HEK293 (cell line): Measurements from ENCODE around the gene KCNJ9.

Experiments
- ELK4 ChIP-seq: IDR thresholded peaks from 2 replicates; pipeline ENCODE4 v1.6.1; 2011; ENCODE audit warnings: mild to moderate bottlenecking, low read depth, low read length, borderline replicate concordance
- RBAK ChIP-seq: fragments of 450-650 bp; formaldehyde crosslinking; IDR thresholded peaks from 2 replicates; pipeline ENCODE4 v1.5.1; 2016; ENCODE audit warnings: missing biosample characterization, missing genetic modification characterization
- REST ChIP-seq: fragments of 450-650 bp; formaldehyde crosslinking; IDR thresholded peaks from 2 replicates; pipeline ENCODE4 v1.5.1; 2016; ENCODE audit warnings: missing biosample characterization, missing genetic modification characterization
- YY1 ChIP-seq: fragments of 450-650 bp; formaldehyde crosslinking; IDR thresholded peaks from 2 replicates; pipeline ENCODE4 v1.5.1; 2018; ENCODE audit warnings: missing biosample characterization, missing genetic modification characterization
- ZNF274 ChIP-seq, 2 experiments: fragments of 200-500 bp in 1 of 2; fragments of 450-650 bp in 1 of 2; sonication (Bioruptor generic) in 1 of 2; formaldehyde crosslinking in 1 of 2; IDR thresholded peaks; 2 replicates each; pipeline versions ENCODE4 v1.5.1 to v1.6.1; 2014 to 2016; ENCODE audit warnings: borderline replicate concordance in 1 of 2, inconsistent platforms in 1 of 2, low read length in 1 of 2, missing biosample characterization in 1 of 2, missing genetic modification characterization in 1 of 2
- ZNF514 ChIP-seq: fragments of 450-650 bp; formaldehyde crosslinking; IDR thresholded peaks from 2 replicates; pipeline ENCODE4 v1.5.1; 2016; ENCODE audit warnings: missing biosample characterization, missing genetic modification characterization
- ZNF596 ChIP-seq: fragments of 450-650 bp; IDR thresholded peaks from 2 replicates; pipeline ENCODE4 v1.5.0; 2018; ENCODE audit warnings: missing biosample characterization, mild to moderate bottlenecking, missing genetic modification characterization, moderate library complexity
- ZNF785 ChIP-seq: fragments of 450-650 bp; formaldehyde crosslinking; IDR thresholded peaks from 2 replicates; pipeline ENCODE4 v1.5.1; 2016; ENCODE audit warnings: missing biosample characterization, missing genetic modification characterization
- ZNF830 ChIP-seq: fragments of 450-650 bp; IDR thresholded peaks from 2 replicates; pipeline ENCODE4 v1.5.0; 2018; ENCODE audit warnings: missing biosample characterization, missing genetic modification characterization, low read depth, mild to moderate bottlenecking, moderate library complexity
- TF ChIP-seq, protein P1 (sequence below): sonication (generic); formaldehyde crosslinking; IDR thresholded peaks from 2 replicates; pipeline ENCODE4 v1.8.1; 2022; ENCODE audit warnings: mild to moderate bottlenecking, moderate library complexity, missing genetic modification reagents
- TF ChIP-seq, protein P2 (sequence below): fragments of 450-650 bp; formaldehyde crosslinking; IDR thresholded peaks from 2 replicates; pipeline ENCODE4 v1.5.1; 2016; ENCODE audit warnings: missing biosample characterization, missing genetic modification characterization
- TF ChIP-seq, protein P3 (sequence below): fragments of 450-650 bp; formaldehyde crosslinking; IDR thresholded peaks from 2 replicates; pipeline ENCODE4 v1.5.1; 2017; ENCODE audit warnings: missing biosample characterization, missing genetic modification characterization

DNA sequence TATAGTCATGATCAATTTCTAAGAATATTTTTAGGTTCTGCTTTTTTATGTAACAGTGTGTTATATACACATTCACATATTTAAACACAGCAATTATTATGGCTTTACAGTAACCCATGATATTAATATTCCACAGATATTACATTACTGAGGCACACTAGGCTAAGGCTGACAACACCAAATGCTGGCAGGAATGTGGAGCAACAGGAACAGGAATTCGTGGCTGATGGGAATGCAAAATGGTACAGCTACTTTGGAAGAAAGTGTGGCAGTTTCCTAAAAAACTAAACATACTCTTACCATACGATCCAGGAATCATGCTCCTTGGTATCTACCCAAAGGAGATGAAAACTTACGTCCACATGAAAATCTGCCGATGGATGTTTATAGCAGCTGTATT lies 1.9 kb upstream of the KCNJ9 start:
- TF ChIP-seq, protein P1, sequence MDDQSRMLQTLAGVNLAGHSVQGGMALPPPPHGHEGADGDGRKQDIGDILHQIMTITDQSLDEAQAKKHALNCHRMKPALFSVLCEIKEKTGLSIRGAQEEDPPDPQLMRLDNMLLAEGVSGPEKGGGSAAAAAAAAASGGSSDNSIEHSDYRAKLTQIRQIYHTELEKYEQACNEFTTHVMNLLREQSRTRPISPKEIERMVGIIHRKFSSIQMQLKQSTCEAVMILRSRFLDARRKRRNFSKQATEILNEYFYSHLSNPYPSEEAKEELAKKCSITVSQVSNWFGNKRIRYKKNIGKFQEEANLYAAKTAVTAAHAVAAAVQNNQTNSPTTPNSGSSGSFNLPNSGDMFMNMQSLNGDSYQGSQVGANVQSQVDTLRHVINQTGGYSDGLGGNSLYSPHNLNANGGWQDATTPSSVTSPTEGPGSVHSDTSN, result no peak
- TF ChIP-seq, protein P2, sequence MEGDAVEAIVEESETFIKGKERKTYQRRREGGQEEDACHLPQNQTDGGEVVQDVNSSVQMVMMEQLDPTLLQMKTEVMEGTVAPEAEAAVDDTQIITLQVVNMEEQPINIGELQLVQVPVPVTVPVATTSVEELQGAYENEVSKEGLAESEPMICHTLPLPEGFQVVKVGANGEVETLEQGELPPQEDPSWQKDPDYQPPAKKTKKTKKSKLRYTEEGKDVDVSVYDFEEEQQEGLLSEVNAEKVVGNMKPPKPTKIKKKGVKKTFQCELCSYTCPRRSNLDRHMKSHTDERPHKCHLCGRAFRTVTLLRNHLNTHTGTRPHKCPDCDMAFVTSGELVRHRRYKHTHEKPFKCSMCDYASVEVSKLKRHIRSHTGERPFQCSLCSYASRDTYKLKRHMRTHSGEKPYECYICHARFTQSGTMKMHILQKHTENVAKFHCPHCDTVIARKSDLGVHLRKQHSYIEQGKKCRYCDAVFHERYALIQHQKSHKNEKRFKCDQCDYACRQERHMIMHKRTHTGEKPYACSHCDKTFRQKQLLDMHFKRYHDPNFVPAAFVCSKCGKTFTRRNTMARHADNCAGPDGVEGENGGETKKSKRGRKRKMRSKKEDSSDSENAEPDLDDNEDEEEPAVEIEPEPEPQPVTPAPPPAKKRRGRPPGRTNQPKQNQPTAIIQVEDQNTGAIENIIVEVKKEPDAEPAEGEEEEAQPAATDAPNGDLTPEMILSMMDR (tag by site-specific recombination), result no peak
- TF ChIP-seq ZNF830 (tag by site-specific recombination) (no peak), RBAK (no peak), REST (tag by site-specific recombination) (no peak), YY1 (tag by site-specific recombination) (no peak), ZNF596 (tag by site-specific recombination) (no peak), ELK4 (no peak), ZNF785 (tag by site-specific recombination) (no peak), ZNF274 (IDR thresholded peaks at IDR 0.05; ENCODE audit: low read length) (no peak), ZNF274 (tag by site-specific recombination; IDR thresholded peaks at IDR 0.05; ENCODE audit: borderline replicate concordance) (no peak), ZNF514 (tag by site-specific recombination) (no peak)
- TF ChIP-seq, protein P3, sequence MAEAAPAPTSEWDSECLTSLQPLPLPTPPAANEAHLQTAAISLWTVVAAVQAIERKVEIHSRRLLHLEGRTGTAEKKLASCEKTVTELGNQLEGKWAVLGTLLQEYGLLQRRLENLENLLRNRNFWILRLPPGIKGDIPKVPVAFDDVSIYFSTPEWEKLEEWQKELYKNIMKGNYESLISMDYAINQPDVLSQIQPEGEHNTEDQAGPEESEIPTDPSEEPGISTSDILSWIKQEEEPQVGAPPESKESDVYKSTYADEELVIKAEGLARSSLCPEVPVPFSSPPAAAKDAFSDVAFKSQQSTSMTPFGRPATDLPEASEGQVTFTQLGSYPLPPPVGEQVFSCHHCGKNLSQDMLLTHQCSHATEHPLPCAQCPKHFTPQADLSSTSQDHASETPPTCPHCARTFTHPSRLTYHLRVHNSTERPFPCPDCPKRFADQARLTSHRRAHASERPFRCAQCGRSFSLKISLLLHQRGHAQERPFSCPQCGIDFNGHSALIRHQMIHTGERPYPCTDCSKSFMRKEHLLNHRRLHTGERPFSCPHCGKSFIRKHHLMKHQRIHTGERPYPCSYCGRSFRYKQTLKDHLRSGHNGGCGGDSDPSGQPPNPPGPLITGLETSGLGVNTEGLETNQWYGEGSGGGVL (tag by site-specific recombination), result no peak
